DMS53 treated with DMSO at 0.1 percent for 48 hours (cell line): Measurements from ENCODE around the gene BCKDK.

Experiments used
- DNase-seq: peaks from one replicate; lab custom pipeline; 2025; ENCODE audit not compliant: unreplicated experiment; lab: John Stamatoyannopoulos, UW

BCKDK gene

GRCh38 chr16:31080035-31080629 lies 28.1 kb upstream of the BCKDK start:
- DNase-seq, result no peak

DNA sequence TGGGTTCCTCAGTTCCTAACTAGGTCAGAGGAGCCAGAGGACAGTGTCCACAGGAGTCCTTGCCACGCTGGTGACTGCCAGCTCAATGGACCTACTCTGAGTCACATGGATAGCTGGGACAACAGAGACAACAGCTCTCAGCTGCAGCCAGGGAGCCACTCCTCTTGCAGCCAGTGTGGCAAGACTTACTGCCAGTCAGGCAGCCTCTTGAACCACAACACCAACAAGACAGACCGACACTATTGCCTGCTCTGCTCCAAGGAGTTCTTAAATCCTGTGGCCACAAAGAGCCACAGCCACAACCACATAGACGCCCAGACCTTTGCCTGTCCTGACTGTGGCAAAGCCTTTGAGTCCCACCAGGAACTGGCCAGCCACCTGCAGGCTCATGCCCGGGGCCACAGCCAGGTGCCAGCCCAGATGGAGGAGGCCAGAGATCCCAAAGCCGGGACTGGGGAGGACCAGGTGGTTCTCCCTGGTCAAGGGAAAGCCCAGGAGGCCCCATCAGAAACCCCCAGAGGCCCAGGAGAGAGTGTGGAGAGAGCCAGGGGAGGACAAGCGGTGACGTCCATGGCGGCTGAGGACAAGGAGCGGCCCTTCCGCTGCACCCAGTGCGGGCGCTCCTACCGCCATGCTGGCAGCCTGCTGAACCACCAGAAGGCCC lies 27.3 kb upstream of the BCKDK start:
- no peak for DNase-seq

GRCh38 chr16:31081428-31082351 lies 26.5 kb upstream of the BCKDK start:
- no peak for DNase-seq

DNA sequence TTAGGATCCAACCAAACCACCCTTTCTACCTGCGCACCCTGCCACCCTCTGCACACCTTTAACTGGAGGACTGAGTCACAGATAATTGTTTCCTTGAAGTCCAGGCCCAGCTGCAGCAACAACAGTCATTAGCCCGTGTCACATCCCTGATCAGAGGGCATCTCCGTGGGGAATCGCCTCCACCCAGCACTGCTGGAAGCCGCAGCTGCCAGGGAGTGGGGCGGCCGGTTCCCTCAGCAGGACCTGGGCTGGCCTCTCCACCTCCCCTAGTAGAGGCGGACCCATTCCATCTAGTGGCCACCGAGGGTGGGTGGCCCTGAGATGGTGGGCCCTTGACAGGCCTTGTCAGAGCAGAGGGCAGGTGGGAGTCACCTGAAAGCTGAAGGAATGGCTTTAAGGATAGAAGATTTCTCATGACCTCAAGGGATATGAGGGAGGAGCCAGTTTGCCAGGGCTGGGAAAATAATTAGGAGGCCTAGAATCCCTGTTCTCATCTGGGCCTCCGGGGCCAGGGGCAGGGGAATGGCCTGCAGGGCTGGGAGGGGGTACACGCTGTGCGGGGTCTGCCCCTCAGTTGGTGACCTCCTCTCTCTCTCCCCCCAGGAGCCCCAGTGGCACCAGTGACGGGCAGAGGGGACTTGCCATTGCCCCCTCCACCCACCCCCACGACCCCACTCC lies 25.7 kb upstream of the BCKDK start:
- no peak for DNase-seq

- DNase-seq, result no peak
Measured at GRCh38 chr16:31083081-31083480, 25.1 kb upstream of the BCKDK start.

GRCh38 chr16:31083556-31083955 lies 24.6 kb upstream of the BCKDK start:
- DNase-seq, result no peak

DNA sequence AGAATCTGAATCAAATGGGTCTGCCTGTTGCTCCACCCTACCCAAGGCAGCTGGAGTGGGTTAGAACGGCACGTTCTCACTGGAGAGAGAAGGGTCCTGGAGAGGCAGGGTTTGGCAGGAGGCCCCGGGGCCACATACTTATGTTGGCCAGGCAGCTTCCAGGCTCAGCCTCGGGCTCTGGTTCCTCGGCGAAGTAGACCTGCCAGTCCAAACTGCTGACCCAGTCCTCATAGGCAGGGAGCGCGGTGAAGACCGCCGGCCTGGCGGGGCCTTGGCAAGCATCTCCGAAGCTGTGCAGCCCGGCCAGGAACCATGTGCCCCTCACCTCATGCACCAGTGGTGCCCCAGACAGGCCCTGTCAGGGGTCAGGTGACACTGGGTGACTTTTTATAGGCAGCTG lies 24.2 kb upstream of the BCKDK start:
- DNase-seq, result no peak

GRCh38 chr16:31084584-31085302 lies 23.4 kb upstream of the BCKDK start:
- no peak for DNase-seq

GRCh38 chr16:31085411-31085810 lies 22.8 kb upstream of the BCKDK start:
- no peak for DNase-seq

DNA sequence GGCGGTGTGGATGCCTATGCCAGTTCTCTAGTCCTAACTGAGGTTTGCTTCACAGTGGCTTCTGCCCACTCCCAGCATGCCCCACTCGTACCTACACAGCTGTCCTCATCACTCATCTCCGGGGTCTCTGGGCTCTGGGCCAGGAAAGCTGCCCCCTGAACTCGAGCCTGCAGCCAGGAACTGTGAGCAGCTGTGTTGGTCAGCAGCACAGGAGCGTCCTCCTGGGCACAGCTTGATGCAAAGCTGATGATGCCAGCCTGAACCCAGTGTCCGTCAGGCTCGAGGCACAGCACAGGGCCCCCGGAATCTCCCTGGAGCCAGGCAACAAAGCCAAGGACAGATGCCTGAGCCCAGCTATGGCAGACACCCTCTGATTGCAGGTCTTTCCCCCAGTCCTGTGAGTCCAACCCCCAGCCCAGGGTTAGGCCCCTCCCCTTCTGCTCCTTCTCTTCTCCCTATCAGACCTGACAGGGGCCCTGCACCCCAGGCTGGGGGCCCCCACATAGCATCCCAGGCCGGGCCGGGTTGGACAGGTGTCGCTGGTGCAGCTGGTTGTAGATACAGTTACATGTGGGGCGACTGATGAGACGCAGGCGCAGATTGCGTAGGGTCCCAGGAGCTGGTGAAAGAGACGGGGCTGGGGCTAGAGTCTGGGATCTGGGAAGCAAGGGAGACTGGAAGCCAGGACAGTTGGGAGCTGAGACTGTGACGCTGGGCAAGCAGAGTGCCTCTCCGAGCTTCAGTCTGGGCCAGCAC lies 22.1 kb upstream of the BCKDK start:
- DNase-seq, result no peak

DNA sequence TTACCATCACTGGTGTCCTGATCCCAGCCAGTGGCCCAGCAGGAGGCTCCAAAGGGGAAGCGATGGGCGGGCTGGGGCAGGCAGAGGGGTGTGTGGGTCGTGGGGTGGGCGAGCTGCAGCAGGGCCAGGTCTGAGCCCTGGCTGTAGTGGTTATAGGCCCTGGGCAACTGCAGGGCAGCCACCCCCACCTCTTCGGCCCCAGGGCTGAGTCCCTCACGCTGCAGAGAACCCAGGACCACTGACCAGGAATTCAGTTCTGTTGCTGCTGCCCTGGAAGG lies 21.6 kb upstream of the BCKDK start:
- no peak for DNase-seq

GRCh38 chr16:31087481-31087880 lies 20.7 kb upstream of the BCKDK start:
- DNase-seq, result no peak

- DNase-seq, result no peak
Measured at GRCh38 chr16:31087971-31088370, 20.2 kb upstream of the BCKDK start.

GRCh38 chr16:31088459-31089183 lies 19.6 kb upstream of the BCKDK start, which contains the start of gene PRSS53:
TSS of gene PRSS53 (minus strand) at chr16:31088943. CDS start at chr16:31088809, 134 bp downstream.
- DNase-seq, result peak; percentile 48

DNA sequence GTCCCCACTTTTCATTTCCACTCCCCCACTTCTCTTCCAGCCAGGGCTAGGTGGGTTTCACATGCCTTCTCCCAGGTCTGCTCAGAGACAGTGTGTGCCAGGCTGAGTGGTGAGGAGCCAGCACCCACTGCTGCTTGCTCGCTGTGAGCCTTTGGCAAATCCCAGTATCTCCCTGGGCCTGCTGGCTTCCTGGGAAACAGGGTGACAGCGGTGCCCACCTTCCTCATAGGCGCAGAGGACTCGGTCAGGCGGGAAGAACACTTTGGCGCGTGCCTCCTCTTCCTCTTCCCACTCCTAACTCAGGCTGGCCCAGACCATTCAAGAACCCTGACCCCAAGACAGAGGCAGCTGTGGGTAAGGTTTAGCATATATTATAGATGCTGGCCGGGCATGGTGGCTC lies 19.0 kb upstream of the BCKDK start:
- DNase-seq, result no peak

DNA sequence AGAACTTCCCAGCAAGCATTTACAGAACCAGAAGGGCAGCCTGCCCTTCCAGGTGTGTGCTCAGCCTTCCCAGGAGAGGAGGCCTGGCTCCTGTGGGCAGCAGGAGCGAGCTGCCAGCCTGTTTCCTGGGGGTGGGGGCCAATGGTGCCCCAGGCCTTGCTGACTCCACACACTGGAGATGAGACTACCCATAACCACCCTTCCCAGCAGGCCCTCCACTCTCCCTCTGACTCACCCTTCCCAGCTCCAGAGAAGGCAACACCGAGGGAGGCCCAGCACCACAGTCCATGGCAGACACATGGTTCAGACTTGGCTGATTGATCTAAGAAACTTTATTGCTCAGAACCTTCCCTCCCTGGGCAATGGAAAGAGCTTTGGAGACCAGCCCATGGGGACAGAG lies 17.6 kb upstream of the BCKDK start:
- DNase-seq, result no peak

- no peak for DNase-seq
Measured at GRCh38 chr16:31092330-31092729, 15.9 kb upstream of the BCKDK start.

DNA sequence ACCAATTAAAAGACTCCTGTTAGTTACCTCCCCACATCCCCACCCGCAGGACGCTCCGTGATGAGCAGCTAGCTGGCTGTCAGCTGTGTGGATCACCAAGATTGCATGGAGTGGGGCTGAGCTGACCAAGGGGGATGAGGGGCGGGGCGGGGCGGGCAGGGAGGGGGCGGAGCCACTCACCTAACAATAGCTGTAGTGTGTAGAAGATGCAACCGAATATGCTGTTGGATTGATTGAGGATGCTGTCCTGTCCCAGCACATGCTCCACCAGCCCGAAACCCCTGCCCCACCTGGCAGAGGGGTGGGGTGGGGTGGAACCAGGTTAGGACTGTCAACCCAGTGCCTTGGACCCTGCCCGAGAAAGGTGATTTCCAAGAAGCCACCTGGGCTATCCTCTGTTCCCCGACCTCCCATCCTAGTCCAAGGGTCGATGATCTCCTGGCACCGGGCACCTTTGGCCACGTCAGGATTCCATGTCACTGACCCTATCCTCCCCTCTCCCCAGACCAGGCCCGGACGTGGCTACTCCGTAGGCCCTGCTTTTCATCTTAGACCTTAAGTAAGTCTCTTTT lies 15.0 kb upstream of the BCKDK start:
- no peak for DNase-seq

- DNase-seq, result no peak
Measured at GRCh38 chr16:31094088-31094423, 14.1 kb upstream of the BCKDK start.
